NCI-H2196 treated with DMSO at 0.1 percent for 48 hours (cell line): ENCODE data around the gene NRGN.
"Not testable (repeated sequence)": the region's sequence is repeated elsewhere in the genome, so short reads cannot be mapped to it uniquely, and the experiment has no call there.

ENCODE experiments used
- DNase-seq: peaks from one replicate; lab custom pipeline; 2025; ENCODE audit not compliant: unreplicated experiment; lab: John Stamatoyannopoulos, UW

Gene NRGN

DNA sequence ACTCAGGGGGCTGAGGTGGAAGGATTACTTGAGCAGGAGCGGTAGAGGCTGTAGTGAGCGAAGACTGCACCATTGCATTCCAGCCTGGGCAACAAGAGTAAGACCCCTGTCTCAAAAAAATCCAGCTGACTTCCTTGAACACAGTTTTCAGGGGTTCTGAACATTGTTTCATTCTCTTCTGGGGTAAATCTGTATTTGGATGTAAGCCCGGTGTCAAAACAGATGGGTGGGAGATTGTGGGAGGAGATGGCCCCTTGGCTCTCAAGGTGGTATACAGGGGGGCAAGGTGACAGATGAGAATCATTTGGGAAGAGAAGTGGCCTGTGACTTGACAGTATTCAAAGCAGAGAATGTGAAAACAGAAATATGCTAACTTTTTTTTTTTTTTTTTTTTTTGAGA is 17.6 kb downstream of the NRGN start:
- no peak for DNase-seq

DNA sequence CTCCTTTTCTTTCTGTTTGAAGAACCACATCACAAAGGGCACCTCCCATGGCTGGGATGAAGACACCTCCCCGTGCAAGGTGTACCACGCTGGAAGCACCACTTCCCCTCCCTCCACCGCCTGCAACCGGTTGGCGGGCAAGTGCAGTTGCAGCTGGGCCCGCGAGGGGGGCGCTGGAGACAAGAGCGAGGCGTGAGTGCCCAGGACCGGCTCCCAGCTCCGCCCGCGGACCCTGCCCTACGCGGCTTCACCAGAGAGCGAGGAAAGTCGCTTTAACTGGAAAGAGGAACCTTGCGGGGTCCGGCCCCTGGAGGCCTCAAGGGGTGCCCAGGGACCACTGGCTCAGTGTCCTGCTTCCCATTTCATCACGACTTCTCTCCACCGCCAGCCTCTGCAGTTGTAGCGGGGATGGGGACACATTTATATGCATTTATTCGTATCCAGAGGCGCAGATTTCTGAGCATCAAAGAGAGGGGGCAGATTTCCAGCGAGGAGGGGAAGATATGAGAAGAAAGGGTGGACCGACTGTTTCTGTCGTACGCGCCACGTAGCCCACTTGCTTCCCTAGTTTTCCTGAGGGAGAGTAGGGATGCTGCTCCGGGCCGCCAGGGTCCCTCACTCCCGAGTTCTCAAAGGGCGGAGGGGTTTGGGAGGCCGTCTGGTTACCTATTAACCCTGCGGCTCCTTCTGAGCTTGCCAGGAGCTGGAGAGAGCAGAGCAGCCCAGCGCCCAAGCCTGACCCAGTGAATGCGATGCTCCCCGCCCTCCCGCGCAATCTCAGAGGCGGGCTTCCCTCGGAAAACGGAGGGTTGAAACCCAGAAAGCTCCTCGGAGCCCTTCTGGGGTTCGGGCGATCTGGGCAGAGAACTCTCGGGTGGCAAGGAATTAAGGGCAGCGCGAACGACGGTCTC is 18.9 kb downstream of the NRGN start:
- peak; percentile 44 for DNase-seq

DNA sequence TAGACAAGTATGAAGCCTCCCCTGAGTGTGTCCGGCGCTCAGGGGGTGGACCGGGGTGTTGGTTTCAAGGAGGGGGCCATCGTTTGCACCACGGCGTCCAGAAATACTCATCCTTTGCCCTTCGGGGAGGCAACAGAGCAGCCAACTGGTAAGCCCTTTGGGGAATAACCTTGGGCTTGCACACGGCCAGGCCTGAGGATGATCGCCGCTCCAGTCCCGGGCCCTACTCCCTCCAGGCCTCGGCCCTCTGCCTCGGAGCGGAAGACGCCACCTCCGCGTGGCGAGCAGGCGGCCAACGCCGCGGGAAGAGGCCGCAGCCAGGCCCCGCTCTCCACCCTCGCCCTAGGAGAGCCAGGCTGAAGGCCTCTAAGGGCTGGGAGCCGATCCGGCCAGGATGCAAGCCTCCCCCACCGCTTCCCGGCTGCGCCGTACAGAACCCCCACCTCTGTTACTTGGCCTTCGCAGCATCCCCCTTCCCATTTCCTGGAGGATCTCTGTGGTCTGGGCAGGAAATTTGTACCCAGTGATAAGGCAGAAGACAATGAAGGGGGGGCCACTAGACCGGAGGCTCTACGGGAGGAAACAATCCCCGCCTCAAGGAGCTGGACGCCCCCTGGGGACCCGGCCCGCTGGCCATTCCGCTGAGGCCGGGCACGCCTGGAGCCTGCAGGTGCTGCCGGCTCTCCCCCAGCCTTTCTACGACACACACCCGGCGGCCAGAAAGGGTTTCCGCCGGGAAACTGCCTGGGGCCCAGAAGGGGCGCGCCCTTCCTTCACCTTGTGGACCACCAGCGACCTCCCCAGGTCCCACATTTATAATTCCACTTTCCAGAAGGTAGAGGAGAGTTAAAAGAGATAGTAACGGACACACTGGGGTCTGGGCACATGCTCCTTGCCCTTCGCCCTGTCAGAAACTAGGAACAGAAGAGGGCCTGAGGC is 19.8 kb downstream of the NRGN start:
- no peak for DNase-seq

DNA sequence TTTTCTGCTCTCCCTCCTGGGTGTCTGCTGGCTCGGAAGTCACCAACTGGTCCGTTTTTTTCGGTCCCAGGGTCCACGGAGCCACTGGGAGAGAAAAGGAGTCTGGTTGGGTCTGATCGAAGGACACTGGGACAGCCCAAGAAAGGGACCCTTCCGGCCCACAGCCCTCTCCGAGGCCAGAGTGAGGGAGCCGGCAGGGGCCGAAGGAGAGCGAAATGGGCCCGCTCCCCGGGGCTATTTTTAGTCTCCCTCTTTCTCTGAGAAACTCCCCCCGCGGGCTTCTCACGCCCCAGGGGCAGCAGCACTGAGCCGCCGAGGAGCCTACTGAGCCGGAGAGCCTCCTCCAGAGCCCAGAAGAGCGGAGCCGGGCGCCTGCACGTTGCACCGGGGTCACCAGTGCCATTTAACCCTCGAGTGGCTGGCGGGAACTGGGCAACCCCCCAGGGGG is 20.5 kb downstream of the NRGN start:
- DNase-seq, result no peak

DNA sequence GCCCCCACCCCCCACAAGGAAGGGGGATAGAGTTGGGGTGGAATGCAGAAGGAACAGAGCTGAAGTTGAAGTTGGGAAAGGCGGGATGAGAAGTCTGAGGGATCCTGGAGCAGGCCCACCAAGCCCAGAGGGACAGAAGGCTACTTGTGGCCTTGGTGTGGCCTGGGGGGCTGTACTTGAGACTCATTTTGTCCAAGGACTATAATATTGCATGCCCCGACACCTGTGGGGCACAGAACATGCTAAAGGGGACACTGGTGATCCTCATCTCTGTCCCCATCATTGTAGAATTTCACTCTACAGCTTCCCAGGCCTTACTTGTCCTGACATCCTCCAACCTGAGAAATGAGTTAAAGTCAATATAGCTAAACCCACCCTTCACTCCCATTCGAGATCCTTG is 21.1 kb downstream of the NRGN start:
- DNase-seq, result no peak

DNA sequence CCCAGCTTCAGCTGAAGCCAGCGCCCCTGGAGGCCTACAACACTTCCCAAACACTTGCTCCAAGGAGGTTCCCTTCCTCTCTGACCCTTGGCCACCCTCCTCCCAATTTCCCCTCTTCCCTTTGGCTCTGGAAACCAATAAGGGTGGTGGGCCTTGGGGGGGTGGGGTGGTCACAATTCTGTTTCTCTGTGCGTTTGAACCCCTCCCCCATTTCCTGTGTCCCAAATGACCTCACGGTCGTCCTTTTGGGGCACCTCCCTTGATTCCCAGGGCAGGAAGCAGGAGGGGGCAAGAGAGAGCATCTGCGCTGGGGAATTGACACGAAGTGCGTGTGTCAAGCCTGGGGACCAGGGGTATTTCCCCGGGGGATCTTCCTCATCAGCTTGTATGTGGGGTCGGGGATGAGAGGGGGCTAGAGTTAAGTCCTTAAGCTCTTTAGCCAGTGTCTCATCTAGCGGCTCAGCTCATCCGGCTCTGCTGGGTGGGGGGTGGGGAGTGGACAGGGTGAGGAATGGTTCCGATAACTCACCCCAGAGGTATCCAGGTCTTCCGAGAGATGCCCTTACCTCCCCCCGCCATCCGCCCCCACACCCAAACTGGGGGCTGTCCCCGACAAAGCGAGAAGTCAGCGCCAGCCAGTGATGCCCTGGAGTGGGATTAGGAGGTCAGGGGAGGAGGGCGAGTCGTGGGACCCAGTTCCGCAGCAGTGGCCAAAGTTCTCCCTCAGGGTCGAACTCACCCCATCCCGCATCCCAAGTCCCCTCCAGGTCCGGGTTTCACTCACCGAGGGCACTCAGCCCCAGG is 21.8 kb downstream of the NRGN start:
- DNase-seq, result no peak

DNA sequence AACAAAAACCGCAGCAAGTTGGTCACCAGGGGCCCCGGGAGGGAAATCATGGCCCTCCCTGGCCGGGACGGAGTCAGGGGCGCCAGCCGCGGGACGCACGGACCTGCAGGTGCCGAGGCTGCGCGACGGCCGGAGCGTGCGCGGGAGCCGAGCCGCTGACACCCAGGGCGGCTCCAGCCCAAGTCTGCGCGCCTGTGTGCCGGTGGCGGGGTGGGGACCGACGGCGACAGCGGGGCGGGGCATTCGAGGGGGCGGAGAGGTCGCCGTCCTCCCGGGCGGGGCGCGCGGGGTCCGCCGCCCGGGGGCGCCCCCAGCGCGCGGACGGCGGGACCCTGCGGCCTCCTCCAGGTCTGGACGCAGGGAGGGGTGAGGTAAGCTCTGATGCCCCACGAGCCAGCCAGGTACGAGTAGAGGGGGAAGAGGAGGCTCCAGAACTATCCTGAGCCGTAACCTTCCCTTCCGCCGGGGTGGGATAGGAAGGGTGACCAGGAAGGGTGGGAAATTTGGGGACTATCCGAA is 22.4 kb downstream of the NRGN start, which contains the start of gene ESAM:
Gene ESAM, minus strand, starts transcription at position 186 of the 519 bp plus-strand sequence. Its CDS starts 136 bp downstream, at position 50.
- peak; percentile 24 for DNase-seq

DNA sequence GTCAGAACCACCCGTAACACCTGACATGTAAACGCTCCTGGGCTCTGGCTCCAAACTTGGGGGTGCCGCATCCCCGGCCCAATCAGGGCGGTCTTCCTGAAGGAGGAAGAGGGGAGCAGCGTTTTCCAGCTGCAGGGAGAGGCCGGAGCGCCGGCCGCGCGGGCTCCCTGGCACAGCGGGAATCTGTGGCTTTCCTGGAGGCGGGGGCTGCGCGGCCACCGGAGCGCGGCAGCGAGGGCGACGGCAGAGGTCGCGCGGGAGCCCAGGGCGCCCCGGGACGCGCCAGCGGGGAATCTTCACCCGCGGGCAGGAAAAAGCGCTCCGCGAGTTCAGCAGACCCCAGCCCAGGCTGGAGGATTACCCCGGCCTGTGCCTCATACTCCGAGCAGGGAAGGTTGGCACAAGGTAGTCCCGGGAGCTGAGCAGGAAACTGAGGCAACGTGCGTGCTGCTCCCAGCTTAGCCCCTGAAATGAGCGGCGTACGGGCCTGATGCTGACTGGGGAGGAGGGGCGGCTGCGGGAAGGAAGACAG is 22.9 kb downstream of the NRGN start:
- DNase-seq, result no peak

DNA sequence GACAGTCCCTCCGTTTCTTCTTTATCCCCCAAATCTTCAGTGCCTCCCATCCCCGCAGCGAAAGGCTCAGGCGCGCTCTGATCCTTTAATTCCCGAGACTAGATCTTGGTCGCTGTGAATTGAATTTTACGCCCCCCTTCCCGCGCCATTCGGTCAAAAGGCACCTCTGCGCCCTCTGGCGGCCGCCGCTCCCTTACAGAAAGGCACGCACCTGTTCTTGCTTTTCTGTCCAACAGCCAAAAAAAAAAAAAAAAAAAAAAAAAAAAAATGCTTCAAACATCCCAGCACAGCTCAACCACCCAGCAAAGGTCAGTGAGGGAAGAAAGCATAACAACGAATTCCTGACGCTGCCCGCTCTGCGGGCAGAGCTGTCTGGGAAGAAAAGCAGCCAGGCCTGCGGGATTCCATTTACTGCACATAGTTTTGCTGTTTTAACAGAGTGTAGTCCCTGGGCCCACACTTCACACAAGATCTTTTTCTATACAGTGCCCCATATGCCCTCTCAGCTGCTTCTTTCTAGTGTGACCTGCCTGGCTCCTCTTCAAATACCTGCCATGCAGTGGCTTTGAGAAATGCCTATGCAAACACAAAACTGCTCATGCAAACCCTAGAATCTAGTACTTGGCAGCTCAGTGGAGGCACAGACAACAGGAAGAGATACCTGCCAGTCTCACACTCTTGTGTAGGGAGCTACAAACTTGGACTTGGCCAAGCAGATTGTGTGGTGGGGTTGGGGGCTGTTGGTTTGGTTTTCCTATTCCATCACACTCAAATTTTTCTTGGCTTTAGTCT is 23.6 kb downstream of the NRGN start:
- peak; percentile 68 for DNase-seq

DNA sequence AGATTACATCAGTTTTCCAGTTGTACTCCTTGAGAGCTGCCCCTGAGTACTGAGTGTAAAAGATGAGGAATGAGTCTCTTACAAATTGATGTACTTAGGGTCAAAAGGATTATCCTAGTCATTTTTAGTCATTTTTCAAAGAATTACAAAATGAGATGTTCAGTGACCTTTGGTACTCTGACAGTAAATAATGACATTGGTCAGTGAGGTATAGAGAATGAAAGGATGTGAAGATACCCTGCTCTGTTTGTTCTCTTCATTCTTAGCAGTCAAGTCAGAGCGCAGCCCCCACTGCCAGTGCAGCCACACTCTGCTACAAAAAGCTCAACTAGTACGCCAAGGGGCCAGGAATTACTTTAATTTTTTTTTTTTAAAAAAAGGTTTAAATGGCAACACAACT is 26.4 kb downstream of the NRGN start:
- DNase-seq, result no peak

DNA sequence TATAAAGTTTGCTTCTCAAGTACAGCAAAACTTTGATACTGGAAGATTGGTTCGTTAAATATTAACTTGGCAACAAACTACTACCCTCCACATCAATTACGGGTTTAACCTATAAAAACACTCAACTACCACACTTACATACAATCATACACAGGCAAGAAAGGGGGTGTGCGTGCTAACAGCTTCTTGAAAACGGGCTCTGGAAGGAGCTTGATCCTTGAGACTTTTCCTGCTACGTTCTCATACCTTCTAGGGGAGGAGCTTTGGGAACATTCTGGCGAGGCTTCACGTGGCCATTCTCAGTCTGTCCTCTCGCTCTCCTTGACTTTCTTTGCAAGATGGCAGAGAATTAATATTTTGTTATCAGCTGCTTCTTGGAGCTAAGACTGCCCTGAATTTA is 29.2 kb downstream of the NRGN start:
- no peak for DNase-seq

DNA sequence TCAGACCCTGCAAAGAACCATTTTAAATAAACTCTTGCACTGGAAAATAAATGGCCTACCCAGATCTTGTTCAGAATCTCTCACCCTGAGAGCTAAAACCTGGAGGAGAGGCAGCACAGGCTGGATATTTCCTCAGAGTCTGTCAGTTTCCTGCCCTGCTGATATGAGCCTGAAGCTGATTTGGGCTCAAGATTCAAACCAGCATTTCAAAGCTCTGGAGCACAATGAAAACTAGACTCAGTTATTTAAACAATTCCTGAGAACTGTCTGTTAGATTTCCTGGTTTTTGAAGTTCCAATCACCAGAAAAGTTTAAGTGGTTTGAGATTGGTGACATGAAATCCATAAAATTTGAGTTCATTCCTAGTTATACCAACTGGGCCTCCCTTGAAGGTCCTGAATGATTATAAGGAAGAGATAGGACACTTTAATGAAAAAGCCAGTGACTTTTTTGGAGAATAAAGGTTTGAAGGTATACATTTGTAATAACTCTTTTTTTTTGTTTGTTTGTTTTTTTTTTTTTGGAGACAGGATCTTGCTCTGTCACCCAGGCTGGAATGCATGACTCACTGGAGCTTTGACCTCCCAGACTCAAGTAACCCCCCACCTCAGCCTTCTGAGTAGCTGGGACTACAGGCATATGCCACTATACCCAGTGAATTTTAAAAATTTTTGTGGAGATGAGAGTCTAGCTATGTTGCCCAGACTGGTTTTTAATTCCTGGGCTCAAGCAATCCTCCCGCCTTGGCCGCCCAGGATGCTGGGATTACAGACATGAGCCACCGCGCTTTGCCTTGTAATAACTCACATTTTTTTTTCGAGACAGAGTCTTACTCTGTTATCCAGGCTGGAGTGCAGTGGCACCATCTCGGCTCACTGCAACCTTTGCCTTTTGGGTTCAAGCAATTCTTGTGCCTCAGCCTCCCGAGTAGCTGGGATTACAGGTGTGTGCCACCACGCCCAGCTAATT is 30.3 kb downstream of the NRGN start:
- DNase-seq, result no peak

DNA sequence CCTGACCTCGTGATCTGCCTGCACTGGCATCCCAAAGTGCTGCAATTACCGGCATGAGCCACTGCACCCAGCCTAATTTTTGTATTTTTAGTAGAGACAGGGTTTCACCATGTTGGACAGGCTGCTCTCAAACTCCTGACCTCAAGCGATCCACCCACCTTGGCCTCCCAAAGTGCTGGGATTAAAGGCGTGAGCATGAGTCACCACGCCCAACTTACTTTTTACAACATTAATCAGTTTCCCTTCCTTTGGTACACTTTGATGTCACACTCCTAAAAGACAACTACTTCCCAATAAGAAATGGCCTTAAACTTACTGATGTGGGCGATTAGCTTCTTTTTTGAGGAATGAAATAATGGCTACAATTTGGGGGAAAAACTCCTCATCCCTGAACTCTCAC is 31.2 kb downstream of the NRGN start:
- DNase-seq, result not testable (repeated sequence)

DNA sequence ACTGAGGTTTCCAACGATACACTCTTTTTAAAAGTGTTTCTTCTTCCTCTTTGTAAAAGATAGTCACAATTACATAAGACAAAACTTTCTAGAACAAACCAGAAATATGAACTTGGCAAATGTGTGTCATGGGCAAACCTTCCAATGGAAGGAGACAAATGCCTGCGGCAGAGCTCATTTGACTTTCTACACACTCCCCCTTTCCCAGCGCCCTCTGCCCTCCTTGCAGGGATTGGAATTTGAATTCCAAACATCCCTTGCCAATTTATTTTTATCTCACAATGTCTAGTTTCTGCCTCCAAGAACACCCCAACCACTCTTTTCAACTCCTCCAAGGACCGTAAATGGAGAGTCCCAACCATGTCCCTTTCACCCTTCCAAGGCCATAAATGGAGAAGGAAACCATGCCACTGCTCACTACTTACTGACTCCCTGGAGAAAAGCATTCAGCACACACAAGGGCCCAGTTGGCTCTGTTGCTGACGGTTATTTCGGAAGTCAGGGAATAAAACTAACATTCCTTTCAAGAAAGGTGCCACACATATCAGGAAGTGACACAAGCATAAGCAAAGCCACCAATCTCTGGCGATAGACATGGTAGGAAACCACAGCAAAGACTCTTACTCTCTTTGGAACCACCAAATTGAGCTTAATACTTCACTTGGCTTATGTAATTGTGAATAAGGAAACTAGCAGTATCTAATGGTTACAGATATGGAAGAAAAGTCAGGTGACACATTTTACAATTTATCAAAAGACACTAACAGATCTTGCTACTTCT is 37.3 kb downstream of the NRGN start:
- DNase-seq, result no peak

DNA sequence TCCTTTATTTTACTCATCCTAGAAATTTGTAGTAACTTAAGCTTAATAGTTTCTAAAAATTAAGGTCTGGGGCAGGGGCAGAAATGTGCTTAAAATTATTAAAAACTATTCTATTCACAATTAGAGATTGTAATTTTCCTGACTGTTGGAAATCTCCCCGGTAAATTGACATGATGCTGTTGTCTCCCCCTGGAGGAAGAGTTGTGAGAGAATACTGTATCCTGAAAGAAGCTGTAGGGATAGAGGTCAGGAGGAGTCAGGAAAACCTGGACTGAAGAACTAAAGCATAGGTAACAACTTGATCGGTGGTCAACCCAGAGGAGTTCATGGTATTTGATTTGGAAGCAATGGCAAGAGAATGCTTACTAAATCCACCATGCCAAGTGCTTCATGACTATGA is 38.5 kb downstream of the NRGN start:
- no peak for DNase-seq

DNA sequence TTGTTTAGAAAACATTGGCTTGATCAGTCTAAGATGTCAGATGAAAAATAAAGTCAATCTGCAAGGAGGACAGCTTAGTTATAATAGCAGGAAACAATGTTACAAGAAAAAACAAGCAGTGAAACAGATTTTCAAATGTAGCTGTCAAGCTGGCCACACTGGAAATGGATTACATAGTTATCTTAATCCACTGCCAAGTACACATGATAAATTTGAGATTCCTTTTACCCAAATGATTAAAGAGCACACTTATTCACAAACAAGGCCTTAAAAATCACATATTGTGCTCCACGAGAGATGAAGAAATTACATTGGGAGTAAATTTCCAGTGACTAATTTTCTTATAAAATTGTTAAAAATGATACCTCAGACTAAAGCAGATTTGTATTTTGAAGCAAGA is 39.8 kb downstream of the NRGN start:
- no peak for DNase-seq

DNA sequence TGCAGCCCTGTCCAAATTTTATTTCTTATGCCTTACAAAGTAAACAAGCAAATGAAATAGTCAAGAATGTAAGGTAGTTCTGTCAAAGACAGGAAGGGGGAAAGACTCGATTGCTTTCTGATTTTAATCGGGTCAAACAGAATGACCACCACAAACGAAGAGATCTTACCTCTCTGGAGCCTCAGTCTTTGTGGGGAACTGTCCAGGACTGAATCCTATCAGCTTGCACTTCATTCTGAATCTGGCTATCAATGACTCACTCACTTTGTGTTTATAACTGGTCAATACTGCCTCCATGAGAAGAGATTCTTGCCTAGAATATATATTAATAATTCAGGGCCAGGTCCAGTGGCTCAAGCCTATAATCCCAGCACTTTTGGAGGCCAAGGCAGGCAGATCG is 43.3 kb downstream of the NRGN start:
- DNase-seq, result no peak

DNA sequence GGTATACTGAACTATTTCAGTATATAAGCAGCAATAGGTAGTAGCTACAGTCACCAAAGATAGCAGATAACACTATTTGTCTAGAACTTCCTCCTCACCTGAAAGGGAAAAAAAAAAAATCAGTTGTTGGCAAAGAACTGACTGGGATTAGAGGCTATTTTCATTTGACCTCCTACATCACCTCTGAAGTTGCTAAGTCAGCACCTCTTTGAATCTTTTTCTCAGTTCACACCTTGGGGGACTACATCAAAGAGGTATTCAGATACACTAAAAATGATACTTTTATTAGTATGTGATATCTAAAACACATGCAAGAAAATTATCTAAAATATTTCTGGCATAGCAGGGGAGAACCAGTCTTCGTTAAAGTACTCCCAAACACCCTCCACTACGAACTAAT is 44.3 kb downstream of the NRGN start:
- DNase-seq, result no peak
